DOHH2 (cell line): ENCODE results near the gene INSIG2.

Experiments
- EZH2phosphoT487 ChIP-seq: fragments of 200-600 bp; sonication (generic); IDR thresholded peaks from 2 replicates; pipeline ENCODE4 v1.6.1; 2017; ENCODE audit warnings: borderline replicate concordance, mild to moderate bottlenecking, antibody characterized with exemption, low read length, moderate library complexity, mixed read lengths
- TF ChIP-seq, protein P1 (sequence below): fragments of 200-600 bp; sonication (generic); IDR thresholded peaks from one replicate; pipeline ENCODE4 v1.5.1; 2014; ENCODE audit warnings: antibody characterized with exemption, mild to moderate bottlenecking, low read depth, low read length; ENCODE audit not compliant: poor library complexity, severe bottlenecking

DNA sequence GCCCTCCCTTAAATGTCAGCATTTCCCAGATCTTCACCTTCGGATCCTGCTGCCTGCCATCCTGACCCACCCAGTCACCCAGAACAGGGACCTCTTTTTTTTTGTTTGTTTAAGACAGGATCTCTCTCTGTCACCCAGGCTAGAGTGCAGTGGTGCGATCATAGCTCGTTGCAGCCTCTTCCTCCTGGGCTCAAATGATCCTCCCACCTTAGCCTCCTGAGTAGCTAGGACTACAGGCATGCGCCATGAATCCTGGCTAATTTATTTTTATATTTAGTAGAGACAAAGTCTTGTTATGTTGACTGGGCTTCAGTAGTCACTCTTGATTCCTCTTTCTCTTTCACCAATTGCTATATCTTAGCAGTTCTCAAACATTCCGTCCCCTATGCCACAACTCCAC, 39.0 kb downstream of the INSIG2 start:
- TF ChIP-seq, protein P1, sequence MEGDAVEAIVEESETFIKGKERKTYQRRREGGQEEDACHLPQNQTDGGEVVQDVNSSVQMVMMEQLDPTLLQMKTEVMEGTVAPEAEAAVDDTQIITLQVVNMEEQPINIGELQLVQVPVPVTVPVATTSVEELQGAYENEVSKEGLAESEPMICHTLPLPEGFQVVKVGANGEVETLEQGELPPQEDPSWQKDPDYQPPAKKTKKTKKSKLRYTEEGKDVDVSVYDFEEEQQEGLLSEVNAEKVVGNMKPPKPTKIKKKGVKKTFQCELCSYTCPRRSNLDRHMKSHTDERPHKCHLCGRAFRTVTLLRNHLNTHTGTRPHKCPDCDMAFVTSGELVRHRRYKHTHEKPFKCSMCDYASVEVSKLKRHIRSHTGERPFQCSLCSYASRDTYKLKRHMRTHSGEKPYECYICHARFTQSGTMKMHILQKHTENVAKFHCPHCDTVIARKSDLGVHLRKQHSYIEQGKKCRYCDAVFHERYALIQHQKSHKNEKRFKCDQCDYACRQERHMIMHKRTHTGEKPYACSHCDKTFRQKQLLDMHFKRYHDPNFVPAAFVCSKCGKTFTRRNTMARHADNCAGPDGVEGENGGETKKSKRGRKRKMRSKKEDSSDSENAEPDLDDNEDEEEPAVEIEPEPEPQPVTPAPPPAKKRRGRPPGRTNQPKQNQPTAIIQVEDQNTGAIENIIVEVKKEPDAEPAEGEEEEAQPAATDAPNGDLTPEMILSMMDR: no peak
- no peak for TF ChIP-seq EZH2phosphoT487
